ENCODE measurements around the gene TYMP.
"Not testable (repeated sequence)": the region's sequence is repeated elsewhere in the genome, so short reads cannot be mapped to it uniquely, and the experiment has no call there.

The TYMP gene

GRCh38 chr22:50523806-50524675, 5.8 kb downstream of the TYMP start:
- no peak for DNase-seq

- no peak for DNase-seq
Observed at GRCh38 chr22:50523458-50523805, 6.4 kb downstream of the TYMP start.

GRCh38 chr22:50522806-50523438, 6.9 kb downstream of the TYMP start:
- DNase-seq, result no peak

GRCh38 chr22:50522208-50522805, 7.5 kb downstream of the TYMP start:
- no peak for DNase-seq

GRCh38 chr22:50521710-50522109, 8.1 kb downstream of the TYMP start:
- no peak for DNase-seq

- DNase-seq, result no peak
Observed at GRCh38 chr22:50520826-50521453, 8.9 kb downstream of the TYMP start.

- DNase-seq, result not testable (repeated sequence)
Observed at GRCh38 chr22:50520184-50520583, 9.6 kb downstream of the TYMP start.

GRCh38 chr22:50519151-50519550, 10.7 kb downstream of the TYMP start:
- no peak for DNase-seq

GRCh38 chr22:50518606-50519005, 11.2 kb downstream of the TYMP start:
- DNase-seq, result no peak

GRCh38 chr22:50517495-50518260, 12.1 kb downstream of the TYMP start:
- DNase-seq, result no peak

GRCh38 chr22:50516891-50517290, 12.9 kb downstream of the TYMP start:
- DNase-seq, result no peak

- no peak for DNase-seq
Observed at GRCh38 chr22:50516068-50516467, 13.7 kb downstream of the TYMP start.

- no peak for DNase-seq
Observed at GRCh38 chr22:50513175-50513574, 16.6 kb downstream of the TYMP start.

GRCh38 chr22:50508897-50509296, 20.9 kb downstream of the TYMP start:
- no peak for DNase-seq

GRCh38 chr22:50507991-50508884, 21.6 kb downstream of the TYMP start, which contains the start of gene NCAPH2:
TSS of gene NCAPH2 (plus strand) at chr22:50508224. CDS start at chr22:50508338, 114 bp downstream.
- DNase-seq, result peak; percentile 98

GRCh38 chr22:50507421-50507990, 22.3 kb downstream of the TYMP start, which contains the start of gene LMF2:
TSS of gene LMF2 (minus strand) at chr22:50507702. CDS start at chr22:50507675, 27 bp downstream.
- peak; percentile 95 for DNase-seq

GRCh38 chr22:50506611-50507420, 23.0 kb downstream of the TYMP start:
- DNase-seq, result no peak

GRCh38 chr22:50505776-50506610, 23.8 kb downstream of the TYMP start:
- DNase-seq, result no peak

GRCh38 chr22:50505276-50505775, 24.5 kb downstream of the TYMP start:
- no peak for DNase-seq

Measured in midbrain (tissue), 1 donor.